Keratinocyte (primary cell): ENCODE results near the gene DLG5. TPM values are rescaled to one million over a fixed set of nuclear protein-coding genes. Genes with fewer than 3 reads are reported as not detected.

Source experiments
- DNase-seq: peaks from one replicate; pipeline ENCODE4 v3.0.0-alpha.2; 2011; ENCODE audit warnings: low read depth, missing footprints, low spot score
- FAIRE-seq: peaks from 2 replicates; lab custom pipeline; 2011; peaks lifted over from hg19 to GRCh38; lab: Jason Lieb, UNC
- H2AFZ ChIP-seq: 2 replicates; pipeline ENCODE4 v1.6.0; 2012; ENCODE audit warnings: low read length, control low read depth, inconsistent platforms; ENCODE audit not compliant: control insufficient read depth
- H3K27ac ChIP-seq: 2 replicates; pipeline ENCODE4 v1.5.1; 2011; ENCODE audit warnings: low read length; ENCODE audit not compliant: control insufficient read depth, insufficient read depth
- H3K27me3 ChIP-seq: 3 replicates; pipeline ENCODE4 v1.6.0; 2011; ENCODE audit warnings: low read length; ENCODE audit not compliant: control insufficient read depth, insufficient read depth; ENCODE audit errors: extremely low read depth
- H3K36me3 ChIP-seq, 2 experiments: 2 replicates in 1 of 2; 3 replicates in 1 of 2; pipeline ENCODE4 v1.5.1; 2011; ENCODE audit warnings: low read length in 2 of 2, mild to moderate bottlenecking in 1 of 2; ENCODE audit not compliant: control insufficient read depth in 2 of 2, insufficient read depth in 2 of 2; ENCODE audit errors: extremely low read depth in 1 of 2
- H3K4me1 ChIP-seq: 3 replicates; pipeline ENCODE4 v1.5.1; 2011; ENCODE audit warnings: low read length; ENCODE audit not compliant: control insufficient read depth, insufficient read depth; ENCODE audit errors: extremely low read depth
- H3K4me2 ChIP-seq: 3 replicates; pipeline ENCODE4 v1.6.0; 2011; ENCODE audit warnings: low read depth, low read length; ENCODE audit not compliant: control insufficient read depth, insufficient read depth; ENCODE audit errors: extremely low read depth
- H3K4me3 ChIP-seq, 3 experiments: fragments of 200-600 bp in 1 of 3; sonication (generic) in 1 of 3; 2 replicates in 2 of 3; 3 replicates in 1 of 3; pipeline ENCODE4 v1.5.1; 2011 to 2016; ENCODE audit warnings: low read length in 3 of 3, mild to moderate bottlenecking in 3 of 3, control low read depth in 2 of 3, inconsistent platforms in 1 of 3, low read depth in 1 of 3, mixed read lengths in 1 of 3, mixed run types in 1 of 3, moderate library complexity in 1 of 3; ENCODE audit not compliant: control insufficient read depth in 2 of 3, insufficient read depth in 2 of 3; ENCODE audit errors: extremely low read depth in 1 of 3
- H3K79me2 ChIP-seq: 2 replicates; pipeline ENCODE4 v1.6.0; 2012; ENCODE audit warnings: low read length; ENCODE audit not compliant: control insufficient read depth, insufficient read depth
- H3K9ac ChIP-seq: 3 replicates; pipeline ENCODE4 v1.6.0; 2011; ENCODE audit warnings: low read length; ENCODE audit not compliant: control insufficient read depth, insufficient read depth; ENCODE audit errors: extremely low read depth
- H3K9me1 ChIP-seq: 3 replicates; pipeline ENCODE4 v1.6.0; 2011; ENCODE audit warnings: low read length; ENCODE audit not compliant: control insufficient read depth, insufficient read depth; ENCODE audit errors: extremely low read depth
- H3K9me3 ChIP-seq: 2 replicates; pipeline ENCODE4 v1.5.1; 2012; ENCODE audit warnings: low read depth, low read length; ENCODE audit not compliant: control insufficient read depth
- H4K20me1 ChIP-seq: 3 replicates; pipeline ENCODE4 v1.6.0; 2011; ENCODE audit warnings: low read length; ENCODE audit not compliant: control insufficient read depth, insufficient read depth; ENCODE audit errors: extremely low read depth
- CTCF ChIP-seq, 3 experiments: IDR thresholded peaks in 1 of 3; conservative IDR thresholded peaks in 1 of 3; optimal IDR thresholded peaks in 1 of 3; 2 replicates in 2 of 3; 3 replicates in 1 of 3; pipeline versions ENCODE3 to v1.5.1; 2011; ENCODE audit warnings: low read length in 3 of 3, mild to moderate bottlenecking in 3 of 3, moderate library complexity in 2 of 3, control low read depth in 1 of 3, inconsistent platforms in 1 of 3; ENCODE audit not compliant: insufficient read depth in 2 of 3; ENCODE audit errors: extremely low read depth in 1 of 3
- EZH2 ChIP-seq: IDR thresholded peaks from one replicate; pipeline ENCODE4 v1.6.1; 2012; ENCODE audit warnings: inconsistent platforms, mild to moderate bottlenecking, low read length, moderate library complexity
- dilution Hi-C: fragments of 300-500 bp; cut with MboI; formaldehyde crosslinking; loops from one replicate; pipeline ENCODE4 v1.7.0; 2020; ENCODE audit warnings: low sequenced_read_pairs; ENCODE audit not compliant: extremely low pct_ligation_motif_present
- polyA plus RNA-seq, 5 experiments: library from polyadenylated mRNA; depleted of rRNA in 3 of 5; stranded (reverse) in 3 of 5; stranded (forward) in 1 of 5; unstranded in 1 of 5; fragments of >200 nt; gene quantifications; 1 replicate in 1 of 5; 2 replicates in 3 of 5; 3 replicates in 1 of 5; pipeline versions ENCODE4 v1.2.1 to v1.2.3, GENCODE V29; 2011 to 2012; ENCODE audit warnings: missing spikeins in 2 of 5, low read depth in 1 of 5, low replicate concordance in 1 of 5

Gene DLG5
- polyA plus RNA-seq, 1 donor (not counting 4 experiments of a cell fraction or from before 2014, with no cell fraction given): 17.2 TPM

- Histone ChIP-seq H3K9ac (no peak overlapping the region), H3K36me3 (peaks cover 39 to 50% of the 10 kb centered on the region in 2 experiments), H3K9me1 (peaks cover 2% of the 10 kb centered on the region), H3K27me3 (no peaks in the 10 kb centered on the region), H3K4me1 (peaks cover 24% of the 10 kb centered on the region), H3K27ac (no peak overlapping the region), H3K9me3 (no peaks in the 10 kb centered on the region), H3K4me3 (no peak overlapping the region), H3K79me2 (no peaks in the 10 kb centered on the region), H3K4me2 (no peak overlapping the region), H4K20me1 (no peaks in the 10 kb centered on the region), H2AFZ (no peak overlapping the region)
- no peak for TF ChIP-seq EZH2
- TF ChIP-seq CTCF (optimal IDR thresholded peaks at IDR 0.05 in 1 of 3, IDR thresholded peaks at IDR 0.05 in 1 of 3, conservative IDR thresholded peaks at IDR 0.05 in 1 of 3; ENCODE audit: extremely low read depth in 1 of 3, insufficient read depth in 2 of 3, low read length in 3 of 3): no peak
- DNase-seq (no peak), FAIRE-seq (no peak)
- dilution Hi-C loops: no loop called here
These were observed 105.0 kb downstream of the DLG5 start for GRCh38 chr10:77821551-77821950.

GRCh38 chr10:77821036-77821435 is 105.5 kb downstream of the DLG5 start:
- Histone ChIP-seq H3K36me3 (peaks cover 42 to 52% of the 10 kb centered on the region in 2 experiments), H3K9me3 (no peaks in the 10 kb centered on the region), H3K9me1 (peaks cover 2% of the 10 kb centered on the region), H3K79me2 (no peaks in the 10 kb centered on the region), H4K20me1 (no peaks in the 10 kb centered on the region), H3K9ac (no peak overlapping the region), H3K4me1 (peaks cover 24% of the 10 kb centered on the region), H3K27ac (peak overlapping the region; percentile 32), H3K27me3 (no peaks in the 10 kb centered on the region), H3K4me3 (no peak overlapping the region), H3K4me2 (no peak overlapping the region), H2AFZ (no peak overlapping the region)
- FAIRE-seq (no peak), DNase-seq (no peak)
- dilution Hi-C loops: no loop called here
- TF ChIP-seq EZH2: no peak
- TF ChIP-seq CTCF (optimal IDR thresholded peaks at IDR 0.05 in 1 of 3, IDR thresholded peaks at IDR 0.05 in 1 of 3, conservative IDR thresholded peaks at IDR 0.05 in 1 of 3; ENCODE audit: extremely low read depth in 1 of 3, insufficient read depth in 2 of 3, low read length in 3 of 3): no peak
